OCI-LY1 (cell line): ENCODE data around the gene CWC22.

Experiments
- H2AFZ ChIP-seq: fragments of 200-600 bp; sonication (generic), shearing (Covaris generic); 2 replicates; pipeline ENCODE4 v1.6.0; 2014; ENCODE audit warnings: antibody characterized with exemption, mild to moderate bottlenecking, low read length
- H3F3A ChIP-seq: fragments of 200-600 bp; sonication (generic), shearing (Covaris generic); 2 replicates; pipeline ENCODE4 v1.6.0; 2014; ENCODE audit warnings: mild to moderate bottlenecking, antibody characterized with exemption, low read length, moderate library complexity; ENCODE audit not compliant: insufficient read depth
- H3K27ac ChIP-seq: fragments of 200-600 bp; sonication (generic); 2 replicates; pipeline ENCODE4 v1.5.1; 2014; ENCODE audit warnings: low read length, mixed run types, mild to moderate bottlenecking, low read depth; ENCODE audit not compliant: poor library complexity, severe bottlenecking
- H3K27me3 ChIP-seq: fragments of 200-600 bp; sonication (generic); 2 replicates; pipeline ENCODE4 v1.6.0; 2014; ENCODE audit warnings: antibody characterized with exemption, mild to moderate bottlenecking, low read length, moderate library complexity; ENCODE audit not compliant: insufficient read depth
- H3K36me3 ChIP-seq: fragments of 200-600 bp; sonication (generic); 2 replicates; pipeline ENCODE4 v1.6.1; 2014; ENCODE audit warnings: mild to moderate bottlenecking, antibody characterized with exemption, low read length, moderate library complexity, mixed read lengths; ENCODE audit not compliant: insufficient read depth
- H3K4me1 ChIP-seq: fragments of 200-600 bp; sonication (generic); 2 replicates; pipeline ENCODE4 v1.5.1; 2014; ENCODE audit warnings: mild to moderate bottlenecking, low read length, moderate library complexity; ENCODE audit not compliant: insufficient read depth, severe bottlenecking
- H3K4me2 ChIP-seq: fragments of 200-600 bp; sonication (generic), shearing (Covaris generic); 2 replicates; pipeline ENCODE4 v1.6.1; 2014; ENCODE audit warnings: low read length
- H3K4me3 ChIP-seq: fragments of 200-600 bp; sonication (generic); 2 replicates; pipeline ENCODE4 v1.5.1; 2014; ENCODE audit warnings: low read length, low read depth, mild to moderate bottlenecking, mixed read lengths; ENCODE audit not compliant: poor library complexity, severe bottlenecking
- H3K79me2 ChIP-seq: fragments of 200-600 bp; shearing (Covaris generic); 2 replicates; pipeline ENCODE4 v1.6.1; 2016; ENCODE audit warnings: mixed run types, low read length, mixed read lengths; ENCODE audit not compliant: insufficient read depth
- H3K9ac ChIP-seq: fragments of 200-600 bp; sonication (generic), shearing (Covaris generic); 2 replicates; pipeline ENCODE4 v1.6.1; 2014; ENCODE audit warnings: mild to moderate bottlenecking, low read length, mixed read lengths
- H3K9me2 ChIP-seq: fragments of 200-600 bp; sonication (generic), shearing (Covaris generic); 2 replicates; pipeline ENCODE4 v1.6.1; 2014; ENCODE audit warnings: low read depth, mild to moderate bottlenecking, low read length, mixed read lengths
- H3K9me3 ChIP-seq: fragments of 200-600 bp; shearing (Covaris generic); 2 replicates; pipeline ENCODE4 v1.6.1; 2014; ENCODE audit warnings: low read length, mixed read lengths
- H4K20me1 ChIP-seq: fragments of 200-600 bp; sonication (generic), shearing (Covaris generic); 2 replicates; pipeline ENCODE4 v1.6.0; 2016; ENCODE audit warnings: mild to moderate bottlenecking, low read length; ENCODE audit not compliant: insufficient read depth
- EZH2 ChIP-seq: fragments of 200-600 bp; sonication (generic), shearing (Covaris generic); IDR thresholded peaks from 2 replicates; pipeline ENCODE4 v1.8.0; 2017; ENCODE audit warnings: borderline replicate concordance, mixed run types, mild to moderate bottlenecking, antibody characterized with exemption, low read length, moderate library complexity, mixed read lengths
- TF ChIP-seq, protein P1 (sequence below): fragments of 200-600 bp; sonication (generic), shearing (Covaris generic); IDR thresholded peaks from 2 replicates; pipeline ENCODE4 v1.5.1; 2017; ENCODE audit warnings: mild to moderate bottlenecking, antibody characterized with exemption, low read length, moderate library complexity, mixed read lengths

CWC22 gene

DNA sequence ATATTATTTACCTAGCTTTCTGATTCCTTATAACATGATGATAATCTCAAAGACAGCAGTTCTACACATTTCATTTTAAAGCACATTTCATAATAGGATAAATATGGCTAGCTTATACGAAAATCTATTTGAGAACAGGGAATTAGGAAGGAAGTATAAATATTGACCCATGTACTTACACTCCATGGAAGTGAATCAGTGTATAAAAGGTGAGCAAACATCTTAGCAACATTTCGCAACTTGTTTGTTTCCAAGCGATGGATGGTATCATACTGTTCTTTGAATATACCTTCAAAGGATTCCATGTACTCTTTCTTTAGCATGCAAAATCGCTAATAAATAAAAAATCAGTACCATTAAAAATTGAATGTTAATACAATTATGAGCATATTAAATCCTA lies 53.1 kb downstream of the CWC22 start:
- Histone ChIP-seq H4K20me1 (no peaks in the 10 kb centered on the region), H3K27ac (no peak overlapping the region), H3K27me3 (no peaks in the 10 kb centered on the region), H3K36me3 (peaks cover 59% of the 10 kb centered on the region), H3F3A (no peaks in the 10 kb centered on the region), H3K4me2 (no peak overlapping the region), H3K4me1 (no peaks in the 10 kb centered on the region), H3K79me2 (no peaks in the 10 kb centered on the region), H2AFZ (no peak overlapping the region), H3K9ac (no peak overlapping the region), H3K9me2 (no peaks in the 10 kb centered on the region), H3K4me3 (no peak overlapping the region), H3K9me3 (no peaks in the 10 kb centered on the region)
- TF ChIP-seq, protein P1, sequence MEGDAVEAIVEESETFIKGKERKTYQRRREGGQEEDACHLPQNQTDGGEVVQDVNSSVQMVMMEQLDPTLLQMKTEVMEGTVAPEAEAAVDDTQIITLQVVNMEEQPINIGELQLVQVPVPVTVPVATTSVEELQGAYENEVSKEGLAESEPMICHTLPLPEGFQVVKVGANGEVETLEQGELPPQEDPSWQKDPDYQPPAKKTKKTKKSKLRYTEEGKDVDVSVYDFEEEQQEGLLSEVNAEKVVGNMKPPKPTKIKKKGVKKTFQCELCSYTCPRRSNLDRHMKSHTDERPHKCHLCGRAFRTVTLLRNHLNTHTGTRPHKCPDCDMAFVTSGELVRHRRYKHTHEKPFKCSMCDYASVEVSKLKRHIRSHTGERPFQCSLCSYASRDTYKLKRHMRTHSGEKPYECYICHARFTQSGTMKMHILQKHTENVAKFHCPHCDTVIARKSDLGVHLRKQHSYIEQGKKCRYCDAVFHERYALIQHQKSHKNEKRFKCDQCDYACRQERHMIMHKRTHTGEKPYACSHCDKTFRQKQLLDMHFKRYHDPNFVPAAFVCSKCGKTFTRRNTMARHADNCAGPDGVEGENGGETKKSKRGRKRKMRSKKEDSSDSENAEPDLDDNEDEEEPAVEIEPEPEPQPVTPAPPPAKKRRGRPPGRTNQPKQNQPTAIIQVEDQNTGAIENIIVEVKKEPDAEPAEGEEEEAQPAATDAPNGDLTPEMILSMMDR, result no peak
- TF ChIP-seq EZH2, result no peak

DNA sequence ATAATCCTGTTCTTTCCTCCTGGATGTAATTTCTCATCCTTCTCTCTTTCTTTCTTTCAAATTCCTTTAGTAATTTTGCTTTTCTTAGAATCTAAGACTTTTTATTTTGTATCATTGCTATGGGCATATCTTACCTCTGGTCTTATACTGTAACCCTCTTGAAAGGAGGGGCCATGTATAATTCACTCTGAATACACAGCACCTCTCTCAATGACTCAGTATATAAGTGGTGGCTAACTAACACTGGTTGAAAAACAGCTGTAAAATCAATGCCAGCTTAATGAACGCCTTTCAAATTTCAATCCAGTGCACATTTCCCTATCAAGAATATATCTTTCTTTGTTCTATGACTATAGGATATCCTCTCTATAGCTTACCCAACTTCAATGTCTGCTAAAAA lies 53.7 kb downstream of the CWC22 start:
- H3K4me3 ChIP-seq, result no peak overlapping the region
- no peaks in the 10 kb centered on the region for H3F3A ChIP-seq
- H3K36me3 ChIP-seq, result peaks cover 61% of the 10 kb centered on the region
- no peaks in the 10 kb centered on the region for H3K79me2 ChIP-seq
- H3K9me2 ChIP-seq, result no peaks in the 10 kb centered on the region
- H3K9me3 ChIP-seq, result no peaks in the 10 kb centered on the region
- TF ChIP-seq, protein P1, result no peak
- TF ChIP-seq EZH2, result no peak
- H4K20me1 ChIP-seq, result no peaks in the 10 kb centered on the region
- no peaks in the 10 kb centered on the region for H3K4me1 ChIP-seq
- H3K27ac ChIP-seq, result no peak overlapping the region
- H3K4me2 ChIP-seq, result no peak overlapping the region
- H2AFZ ChIP-seq, result no peak overlapping the region
- no peak overlapping the region for H3K9ac ChIP-seq
- H3K27me3 ChIP-seq, result no peaks in the 10 kb centered on the region

GRCh38 chr2:179952658-179953057 lies 54.4 kb downstream of the CWC22 start:
- Histone ChIP-seq H4K20me1 (no peaks in the 10 kb centered on the region), H3F3A (no peaks in the 10 kb centered on the region), H3K9me2 (no peaks in the 10 kb centered on the region), H3K27me3 (no peaks in the 10 kb centered on the region), H3K9me3 (no peaks in the 10 kb centered on the region), H3K4me3 (no peak overlapping the region), H3K79me2 (no peaks in the 10 kb centered on the region), H3K9ac (no peak overlapping the region), H3K4me1 (no peaks in the 10 kb centered on the region), H3K36me3 (peaks cover 67% of the 10 kb centered on the region), H3K4me2 (no peak overlapping the region), H3K27ac (no peak overlapping the region), H2AFZ (no peak overlapping the region)
- TF ChIP-seq EZH2, result no peak
- TF ChIP-seq, protein P1, result no peak
